ENCODE results near the gene IFT88. TPM values are rescaled to one million over a fixed set of nuclear protein-coding genes. Genes with fewer than 3 reads are reported as not detected.

IFT88 gene
- total RNA-seq, 2 donors from 2014 or later: 11.8 to 12.0 TPM

DNA sequence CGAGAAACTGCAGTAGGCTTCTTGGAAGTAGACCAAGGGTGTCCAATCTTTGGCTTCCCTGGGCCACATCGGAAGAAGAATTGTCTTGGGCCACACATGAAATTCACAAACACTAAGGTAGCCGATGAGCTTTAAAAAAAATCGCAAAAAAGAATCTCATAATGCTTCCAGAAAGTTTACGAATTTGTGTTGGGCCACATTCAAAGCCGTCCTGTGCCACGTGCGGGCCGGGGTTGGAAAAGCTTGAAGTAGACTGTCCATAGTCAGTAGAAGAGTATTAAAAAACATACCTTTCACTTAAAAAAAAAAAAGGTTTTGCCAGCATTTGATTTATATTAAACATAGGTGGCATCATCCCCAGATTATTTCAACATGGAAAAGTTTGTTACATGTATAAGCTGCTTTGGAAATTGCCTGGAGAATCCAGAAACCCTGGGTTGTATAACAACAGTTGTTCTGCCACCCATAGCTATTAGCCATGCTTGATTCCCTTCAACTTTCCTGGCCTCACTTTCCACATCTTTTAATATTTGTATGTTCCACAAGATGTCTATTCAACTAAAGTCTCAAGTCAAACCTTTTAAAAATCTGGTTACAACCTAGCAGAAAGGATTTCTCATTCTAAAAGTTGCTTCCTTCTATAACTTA is 1.0 kb downstream of the IFT88 start:
- DNase-seq: no peak
- no peaks in the 10 kb centered on the region for H3K36me3 ChIP-seq
- no peaks in the 10 kb centered on the region for H3K27me3 ChIP-seq
- H3K9me3 ChIP-seq: no peaks in the 10 kb centered on the region
- H3K27ac ChIP-seq: peak overlapping the region; percentile 97
- intact Hi-C loops (cut with DNase I): no loop called here
- H3K4me3 ChIP-seq: peak overlapping the region; percentile 75
- peak overlapping the region; percentile 64 to 82 for H3K9ac ChIP-seq (ENCODE audit: low read depth in 2 of 2, low read length in 2 of 2)
- peaks cover 7% of the 10 kb centered on the region for H3K4me1 ChIP-seq
- no peak for TF ChIP-seq CTCF (IDR thresholded peaks at IDR 0.05)

- intact Hi-C loops (cut with DNase I): no loop called here
- no peak for TF ChIP-seq CTCF (IDR thresholded peaks at IDR 0.05)
- H3K27me3 ChIP-seq: no peaks in the 10 kb centered on the region
Observed at GRCh38 chr13:20570517-20570916, 3.6 kb downstream of the IFT88 start.

DNA sequence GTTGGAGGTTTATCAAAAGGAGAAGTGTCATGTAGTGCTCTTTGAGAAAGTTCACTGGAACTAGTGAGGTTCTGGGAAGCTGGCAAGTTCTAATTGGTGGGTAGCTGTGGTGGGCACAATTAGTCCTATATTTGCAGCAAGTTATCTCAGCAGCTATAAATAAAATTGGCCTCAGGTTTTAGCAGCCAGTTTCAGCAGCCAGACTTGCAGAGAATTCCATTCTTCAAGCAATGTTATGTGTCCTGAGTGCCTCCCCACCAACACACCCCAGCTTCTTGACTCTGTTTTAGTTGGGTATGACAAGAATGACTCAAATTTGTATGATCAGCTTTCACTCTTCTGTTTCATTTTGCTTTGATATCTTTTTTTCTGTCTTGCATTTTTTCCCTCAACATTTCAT is 4.7 kb downstream of the IFT88 start:
- no peak overlapping the region for H3K4me3 ChIP-seq
- H3K9me3 ChIP-seq: no peaks in the 10 kb centered on the region
- H3K36me3 ChIP-seq: no peaks in the 10 kb centered on the region
- TF ChIP-seq CTCF (IDR thresholded peaks at IDR 0.05): no peak
- H3K9ac ChIP-seq (ENCODE audit: low read depth in 2 of 2, low read length in 2 of 2): no peak overlapping the region
- DNase-seq: no peak
- intact Hi-C loops (cut with DNase I): no loop called here
- no peaks in the 10 kb centered on the region for H3K27me3 ChIP-seq
- H3K4me1 ChIP-seq: peaks cover 7% of the 10 kb centered on the region
- no peak overlapping the region for H3K27ac ChIP-seq

More at GRCh38 chr13:20570517-20570916, 3.6 kb downstream of the IFT88 start:
- Histone ChIP-seq H3K4me3 (no peak overlapping the region), H3K9me3 (no peaks in the 10 kb centered on the region), H3K4me1 (peaks cover 7% of the 10 kb centered on the region), H3K27ac (no peak overlapping the region), H3K36me3 (no peaks in the 10 kb centered on the region), H3K9ac (ENCODE audit: low read depth in 2 of 2, low read length in 2 of 2) (no peak overlapping the region)
- DNase-seq: no peak

DNA sequence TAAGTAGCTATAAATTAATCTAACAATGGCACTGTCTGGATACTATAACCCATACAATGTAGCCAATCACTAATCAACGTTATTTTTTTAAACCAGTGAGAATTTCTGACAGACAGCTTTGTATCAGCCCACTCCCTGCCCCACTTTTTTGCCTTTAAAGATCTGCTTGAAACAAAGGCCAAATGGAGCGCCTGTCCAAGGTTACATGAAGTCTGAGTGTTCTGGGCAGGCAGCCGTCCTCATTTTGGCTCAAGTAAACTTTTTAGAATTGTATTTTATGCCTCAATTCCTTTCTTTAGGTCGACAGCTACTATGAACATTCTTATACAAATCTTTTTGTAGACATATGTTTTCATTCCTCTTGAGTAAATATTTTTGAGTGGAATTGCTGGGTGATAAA is 6.2 kb downstream of the IFT88 start:
- Histone ChIP-seq H3K9me3 (no peaks in the 10 kb centered on the region), H3K4me1 (peaks cover 1% of the 10 kb centered on the region), H3K27ac (no peak overlapping the region), H3K9ac (ENCODE audit: low read depth in 2 of 2, low read length in 2 of 2) (no peak overlapping the region), H3K4me3 (no peak overlapping the region), H3K36me3 (no peaks in the 10 kb centered on the region), H3K27me3 (no peaks in the 10 kb centered on the region)
- DNase-seq: no peak
- intact Hi-C loops (cut with DNase I): no loop called here
- TF ChIP-seq CTCF (IDR thresholded peaks at IDR 0.05): no peak

GRCh38 chr13:20573636-20574035 is 6.7 kb downstream of the IFT88 start:
- no peak overlapping the region for H3K27ac ChIP-seq
- H3K9ac ChIP-seq (ENCODE audit: low read depth in 2 of 2, low read length in 2 of 2): no peak overlapping the region
- H3K4me3 ChIP-seq: no peak overlapping the region
- intact Hi-C loops (cut with DNase I): no loop called here
- H3K9me3 ChIP-seq: no peaks in the 10 kb centered on the region
- no peak for DNase-seq
- TF ChIP-seq CTCF (IDR thresholded peaks at IDR 0.05): no peak
- no peaks in the 10 kb centered on the region for H3K27me3 ChIP-seq
- H3K36me3 ChIP-seq: no peaks in the 10 kb centered on the region
- H3K4me1 ChIP-seq: no peaks in the 10 kb centered on the region

All from colonic mucosa (tissue), 4 donors.